Karpas-422 (cell line): ENCODE data around the gene UBB. TPM values are rescaled to one million over a fixed set of nuclear protein-coding genes. Genes with fewer than 3 reads are reported as not detected.
A peak's percentile ranks its signal among the peaks of the same experiment; 100 is the strongest.

Source experiments
- DNase-seq: peaks from one replicate; pipeline ENCODE4 v3.0.0-alpha.2; 2015
- H2AFZ ChIP-seq: fragments of 200-600 bp; sonication (generic); 2 replicates; pipeline ENCODE4 v1.6.1; 2014; ENCODE audit warnings: antibody characterized with exemption, low read length, mixed read lengths
- H3K27ac ChIP-seq: fragments of 200-600 bp; sonication (generic); 2 replicates; pipeline ENCODE4 v1.5.1; 2014; ENCODE audit warnings: mild to moderate bottlenecking, low read length, moderate library complexity
- H3K27me3 ChIP-seq: fragments of 200-600 bp; sonication (generic); 2 replicates; pipeline ENCODE4 v1.6.1; 2014; ENCODE audit warnings: low read length, mixed read lengths
- H3K36me3 ChIP-seq: fragments of 200-600 bp; sonication (generic); 2 replicates; pipeline ENCODE4 v1.6.1; 2014; ENCODE audit warnings: low read length, mixed read lengths; ENCODE audit not compliant: insufficient read depth
- H3K4me1 ChIP-seq: fragments of 200-600 bp; sonication (generic); 2 replicates; pipeline ENCODE4 v1.6.1; 2014; ENCODE audit warnings: mild to moderate bottlenecking, low read length, mixed read lengths
- H3K4me2 ChIP-seq: fragments of 200-600 bp; sonication (generic); 2 replicates; pipeline ENCODE4 v1.6.1; 2014; ENCODE audit warnings: low read length, low read depth, mild to moderate bottlenecking; ENCODE audit not compliant: poor library complexity, severe bottlenecking
- H3K4me3 ChIP-seq: fragments of 200-600 bp; sonication (generic); 2 replicates; pipeline ENCODE4 v1.5.1; 2014; ENCODE audit warnings: mild to moderate bottlenecking, antibody characterized with exemption, low read length, mixed read lengths
- H3K79me2 ChIP-seq: fragments of 200-600 bp; sonication (generic); 2 replicates; pipeline ENCODE4 v1.6.1; 2014; ENCODE audit warnings: mild to moderate bottlenecking, low read length, mixed read lengths
- H3K9ac ChIP-seq: fragments of 200-600 bp; sonication (generic); 2 replicates; pipeline ENCODE4 v1.6.0; 2014; ENCODE audit warnings: low read length
- H3K9me2 ChIP-seq: fragments of 200-600 bp; sonication (generic), shearing (Covaris generic); replicated peaks from 2 replicates; pipeline ENCODE4 v1.6.0; 2014; ENCODE audit warnings: mild to moderate bottlenecking, low read length, moderate library complexity; ENCODE audit not compliant: insufficient read depth
- H3K9me3 ChIP-seq: fragments of 300-700, 200-600 bp; sonication (generic); 2 replicates; pipeline ENCODE4 v1.6.1; 2014; ENCODE audit warnings: low read length, mixed read lengths
- H4K20me1 ChIP-seq: fragments of 200-600 bp; sonication (generic); 2 replicates; pipeline ENCODE4 v1.6.1; 2014; ENCODE audit warnings: mild to moderate bottlenecking, antibody characterized with exemption, low read length, low read depth; ENCODE audit not compliant: insufficient read depth
- total RNA-seq: library from RNA; depleted of rRNA; stranded (reverse); fragments of >200 nt; shearing (Covaris generic); gene quantifications from 2 replicates; pipeline ENCODE4 v1.2.3, GENCODE V29; 2014; ENCODE audit warnings: low replicate concordance

Gene UBB
- total RNA-seq, 1 experiment from 2014 or later, result 1,060 TPM

DNA sequence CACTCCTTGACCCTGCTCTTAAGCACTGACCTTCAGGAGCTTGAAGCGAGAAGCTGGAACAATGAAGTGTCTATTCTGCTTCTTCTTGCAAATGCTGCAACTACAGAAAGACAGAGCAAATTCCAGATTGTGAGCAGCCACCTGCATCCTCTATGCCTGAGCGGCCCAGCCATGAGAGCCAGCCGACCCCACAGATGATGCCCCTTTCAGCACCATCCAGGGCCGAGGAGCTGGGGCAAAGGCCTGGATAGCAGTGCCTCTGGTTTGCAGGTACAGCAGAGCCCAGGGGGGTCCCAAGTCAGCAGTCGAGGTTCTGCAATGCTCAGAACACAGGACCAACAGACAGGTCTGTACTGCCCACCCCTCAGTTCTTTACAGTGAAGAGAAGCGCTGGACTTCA, 32.3 kb upstream of the UBB start:
- Histone ChIP-seq H3K27ac (no peak overlapping the region), H3K4me1 (peaks cover 23% of the 10 kb centered on the region), H3K4me2 (no peak overlapping the region), H3K9me3 (no peaks in the 10 kb centered on the region), H3K9ac (no peak overlapping the region), H3K4me3 (no peak overlapping the region), H3K9me2 (no peaks in the 10 kb centered on the region), H3K36me3 (peaks cover 40% of the 10 kb centered on the region), H3K27me3 (no peaks in the 10 kb centered on the region), H2AFZ (no peak overlapping the region), H4K20me1 (no peaks in the 10 kb centered on the region), H3K79me2 (peaks cover 56% of the 10 kb centered on the region)
- no peak for DNase-seq

DNA sequence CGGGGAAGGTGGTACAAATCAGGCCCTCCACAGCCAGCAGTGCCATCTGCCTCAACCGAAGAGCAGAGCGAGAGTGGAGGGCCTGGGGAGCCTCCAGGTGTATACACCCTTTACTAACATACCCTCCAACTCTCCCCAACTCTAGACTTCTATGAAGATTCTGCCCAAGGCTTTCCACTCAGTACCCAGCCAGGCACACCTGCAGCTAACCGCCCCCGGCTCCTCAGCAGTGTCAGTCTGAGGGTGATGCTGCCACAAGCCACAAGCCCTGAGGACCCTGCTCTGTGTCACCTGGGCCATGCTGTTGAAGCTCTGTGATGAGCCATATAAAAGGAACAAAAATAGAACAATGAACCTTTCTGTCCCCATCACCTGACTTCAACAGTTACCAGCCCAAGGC, 31.5 kb upstream of the UBB start:
- H3K4me2 ChIP-seq, result no peak overlapping the region
- H3K79me2 ChIP-seq, result peaks cover 58% of the 10 kb centered on the region
- no peak overlapping the region for H3K4me3 ChIP-seq
- no peak for DNase-seq
- no peaks in the 10 kb centered on the region for H3K27me3 ChIP-seq
- no peaks in the 10 kb centered on the region for H4K20me1 ChIP-seq
- no peaks in the 10 kb centered on the region for H3K9me3 ChIP-seq
- H3K9ac ChIP-seq, result no peak overlapping the region
- H2AFZ ChIP-seq, result no peak overlapping the region
- H3K9me2 ChIP-seq, result no peaks in the 10 kb centered on the region
- H3K27ac ChIP-seq, result peak overlapping the region; percentile 64
- H3K4me1 ChIP-seq, result peaks cover 25% of the 10 kb centered on the region
- peaks cover 37% of the 10 kb centered on the region for H3K36me3 ChIP-seq

DNA sequence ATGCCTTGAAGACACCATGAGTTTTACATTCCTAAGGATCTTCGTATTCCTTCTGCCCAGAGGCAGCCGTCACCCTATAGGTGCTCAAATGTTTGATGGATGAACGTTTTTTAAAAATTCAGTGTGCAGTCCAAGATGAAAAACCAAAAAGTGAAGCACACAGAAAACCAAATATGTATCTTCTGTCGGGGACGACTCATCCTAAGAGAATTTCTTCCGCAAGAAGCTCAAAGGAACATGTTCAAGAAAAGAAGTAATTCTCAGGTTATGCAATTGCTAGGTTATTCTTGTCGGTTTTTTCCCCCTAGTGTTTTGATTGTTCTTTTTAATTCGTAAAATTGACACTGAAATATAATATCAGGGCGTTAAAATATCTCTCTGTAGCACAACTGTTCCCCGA, 29.1 kb upstream of the UBB start:
- Histone ChIP-seq H3K4me1 (peaks cover 25% of the 10 kb centered on the region), H4K20me1 (no peaks in the 10 kb centered on the region), H3K9me3 (no peaks in the 10 kb centered on the region), H2AFZ (no peak overlapping the region), H3K4me3 (peak overlapping the region; percentile 98), H3K9me2 (no peaks in the 10 kb centered on the region), H3K79me2 (peaks cover 58% of the 10 kb centered on the region), H3K4me2 (peak overlapping the region; percentile 94), H3K27ac (peak overlapping the region; percentile 61), H3K9ac (peak overlapping the region; percentile 98), H3K27me3 (no peaks in the 10 kb centered on the region), H3K36me3 (peaks cover 27% of the 10 kb centered on the region; the same call in 1 of the 2 replicates)
- DNase-seq, result no peak

DNA sequence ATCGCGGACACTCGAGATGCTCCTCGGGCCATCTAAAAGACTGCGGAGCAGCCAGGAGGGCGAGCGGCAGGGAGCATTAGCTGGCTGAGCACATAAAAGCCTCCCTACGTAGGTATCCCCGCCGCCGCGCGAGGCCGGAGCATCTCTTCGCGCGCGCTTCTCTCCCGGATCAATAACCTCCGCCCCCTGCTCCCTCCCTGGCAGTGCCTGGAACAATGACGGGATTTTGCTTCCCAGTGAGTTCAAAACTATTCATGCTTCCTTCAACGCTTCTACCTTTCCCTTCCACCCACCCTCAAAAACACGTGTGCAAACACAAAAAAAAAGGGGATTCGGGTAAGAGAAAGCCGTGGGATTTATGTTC, 28.6 kb upstream of the UBB start:
- Histone ChIP-seq H3K9me3 (no peaks in the 10 kb centered on the region), H2AFZ (0 out of 2 replicates have a peak overlapping the region, but pooled peaks have one; percentile 60), H3K27ac (peak overlapping the region; percentile 61), H3K9ac (peak overlapping the region; percentile 98), H3K4me3 (peak overlapping the region; percentile 98), H4K20me1 (no peaks in the 10 kb centered on the region), H3K27me3 (no peaks in the 10 kb centered on the region), H3K4me1 (peaks cover 25% of the 10 kb centered on the region), H3K36me3 (peaks cover 24% of the 10 kb centered on the region; the same call in 1 of the 2 replicates), H3K79me2 (peaks cover 55% of the 10 kb centered on the region), H3K9me2 (no peaks in the 10 kb centered on the region), H3K4me2 (peak overlapping the region; percentile 94)
- peak; percentile 81 for DNase-seq

DNA sequence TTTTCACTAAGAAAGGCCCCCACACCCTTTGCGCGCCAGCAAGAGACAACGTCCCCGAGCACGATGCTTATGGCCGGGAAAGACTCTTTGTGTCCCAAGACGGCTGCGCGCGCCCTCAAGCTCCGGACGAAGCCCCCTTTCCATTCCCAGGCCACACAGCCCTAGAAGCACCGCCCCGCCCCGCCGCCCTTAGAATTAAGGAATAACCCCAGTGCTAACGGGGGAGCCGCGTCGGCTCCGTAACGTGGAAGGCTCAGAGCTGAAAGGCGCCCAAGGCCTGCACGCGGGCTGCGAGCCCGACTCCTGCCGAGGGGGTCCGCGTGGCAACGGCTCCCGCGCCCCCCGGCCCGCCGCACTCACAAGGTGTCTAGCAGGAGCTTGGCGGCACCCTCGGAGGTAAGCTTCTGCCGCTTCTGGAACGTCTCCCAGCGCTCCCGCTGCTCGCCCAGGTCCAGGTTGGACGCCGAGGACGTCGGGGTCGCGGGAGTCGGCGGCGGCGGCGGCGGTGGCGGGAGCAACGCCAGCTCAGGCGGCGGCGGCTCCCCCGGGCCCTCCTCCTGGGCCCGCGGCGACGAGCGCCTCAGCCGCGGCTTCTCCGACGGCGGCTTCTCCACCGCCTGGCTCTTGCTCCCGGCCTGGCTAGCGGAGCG, 28.1 kb upstream of the UBB start:
- peak overlapping the region; percentile 98 for H3K9ac ChIP-seq
- peak overlapping the region; percentile 98 for H3K4me3 ChIP-seq
- no peaks in the 10 kb centered on the region for H3K9me2 ChIP-seq
- H3K9me3 ChIP-seq, result no peaks in the 10 kb centered on the region
- H4K20me1 ChIP-seq, result no peaks in the 10 kb centered on the region
- H3K27me3 ChIP-seq, result no peaks in the 10 kb centered on the region
- H3K4me2 ChIP-seq, result peak overlapping the region; percentile 94
- H3K27ac ChIP-seq, result peak overlapping the region; percentile 61
- peaks cover 25% of the 10 kb centered on the region for H3K4me1 ChIP-seq
- H2AFZ ChIP-seq, result peak overlapping the region; percentile 60; the same call in 1 of the 2 replicates
- peaks cover 19% of the 10 kb centered on the region; the same call in 1 of the 2 replicates for H3K36me3 ChIP-seq
- DNase-seq, result peak; percentile 79
- peaks cover 51% of the 10 kb centered on the region for H3K79me2 ChIP-seq

DNA sequence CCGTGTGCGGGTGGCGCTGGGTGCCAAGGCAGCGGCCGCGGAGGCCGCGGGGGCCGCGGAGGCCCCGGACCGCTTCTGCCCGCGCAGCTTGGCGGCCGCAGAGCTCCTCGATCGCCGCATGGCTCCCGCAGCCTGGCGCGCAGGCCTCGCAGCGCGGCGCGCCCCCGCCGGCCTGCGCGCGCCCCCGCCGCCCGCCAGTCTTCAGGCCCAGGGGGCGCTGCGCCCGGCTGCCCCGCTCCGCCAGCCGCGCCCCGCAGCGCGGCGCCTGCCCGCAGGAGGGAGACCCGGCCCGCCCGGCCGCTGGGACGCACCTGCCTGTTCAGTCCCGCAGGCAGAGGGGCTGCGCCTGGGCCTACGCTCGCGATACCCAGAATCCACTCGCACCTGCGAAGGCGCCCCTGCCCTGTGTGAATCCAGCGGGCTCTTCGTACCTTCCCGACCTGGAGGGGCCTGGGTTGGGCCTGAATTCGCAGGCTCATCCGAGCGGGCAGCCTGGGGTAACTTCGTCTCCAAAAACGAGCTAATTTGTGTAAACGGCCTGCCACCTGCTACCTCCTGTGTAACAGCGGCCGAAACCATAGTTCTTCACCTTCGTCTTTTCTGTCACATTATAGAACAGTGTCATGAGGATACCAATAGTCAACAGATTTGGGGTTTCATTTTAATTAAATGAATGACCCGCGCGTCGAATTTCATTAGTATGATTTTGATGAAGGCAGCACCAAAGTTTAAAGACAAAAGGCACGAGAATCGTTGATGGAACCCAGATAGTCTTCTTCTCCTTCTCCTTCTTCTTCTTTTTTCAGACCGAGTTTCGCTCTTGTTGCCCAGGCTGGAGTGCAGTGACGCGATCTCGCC, 27.3 kb upstream of the UBB start, which contains the start of gene CENPV:
CENPV (minus strand) TSS at position 153 of the 858 bp plus-strand sequence; CDS start at position 120, 33 bp downstream.
- peak within 1 kb of the TSS; percentile 60; the same call in 1 of the 2 replicates for H2AFZ ChIP-seq
- no peaks in the 10 kb centered on the region for H4K20me1 ChIP-seq
- peaks cover 25% of the 10 kb centered on the region for H3K4me1 ChIP-seq
- no peaks in the 10 kb centered on the region for H3K27me3 ChIP-seq
- no peaks in the 10 kb centered on the region for H3K9me3 ChIP-seq
- peak within 1 kb of the TSS; percentile 61 for H3K27ac ChIP-seq
- peaks cover 14% of the 10 kb centered on the region; the same call in 1 of the 2 replicates for H3K36me3 ChIP-seq
- H3K9me2 ChIP-seq, result no peaks in the 10 kb centered on the region
- H3K79me2 ChIP-seq, result peaks cover 49% of the 10 kb centered on the region
- peak within 1 kb of the TSS; percentile 98 for H3K9ac ChIP-seq
- DNase-seq, result peak; percentile 83
- H3K4me3 ChIP-seq, result peak within 1 kb of the TSS; percentile 98
- peak within 1 kb of the TSS; percentile 94 for H3K4me2 ChIP-seq

DNA sequence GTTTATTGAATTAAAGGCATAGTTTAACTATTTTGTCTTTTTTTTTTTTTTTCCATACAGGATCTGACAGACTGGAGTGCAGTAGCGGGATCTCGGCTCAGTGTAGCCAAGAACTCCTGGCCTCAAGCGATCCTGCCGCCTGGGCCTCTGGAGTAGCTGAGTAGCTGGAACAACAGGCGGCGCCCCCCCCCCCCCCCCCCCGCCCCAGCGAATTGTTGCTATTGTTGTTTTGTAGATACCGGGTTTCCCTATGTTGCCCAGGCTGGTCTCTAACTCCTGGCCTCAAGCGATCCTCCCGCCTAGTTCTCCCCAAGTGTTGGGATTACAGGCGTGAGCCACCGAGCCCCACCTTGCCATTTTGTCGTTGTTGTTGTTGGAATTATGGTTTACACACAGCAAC, 26.3 kb upstream of the UBB start:
- Histone ChIP-seq H3K9me2 (no peaks in the 10 kb centered on the region), H2AFZ (no peak overlapping the region), H4K20me1 (no peaks in the 10 kb centered on the region), H3K4me3 (no peak overlapping the region), H3K27ac (no peak overlapping the region), H3K36me3 (peaks cover 5% of the 10 kb centered on the region; the same call in 1 of the 2 replicates), H3K4me2 (no peak overlapping the region), H3K4me1 (peaks cover 25% of the 10 kb centered on the region), H3K9ac (no peak overlapping the region), H3K27me3 (no peaks in the 10 kb centered on the region), H3K79me2 (peaks cover 39% of the 10 kb centered on the region), H3K9me3 (no peaks in the 10 kb centered on the region)
- no peak for DNase-seq

DNA sequence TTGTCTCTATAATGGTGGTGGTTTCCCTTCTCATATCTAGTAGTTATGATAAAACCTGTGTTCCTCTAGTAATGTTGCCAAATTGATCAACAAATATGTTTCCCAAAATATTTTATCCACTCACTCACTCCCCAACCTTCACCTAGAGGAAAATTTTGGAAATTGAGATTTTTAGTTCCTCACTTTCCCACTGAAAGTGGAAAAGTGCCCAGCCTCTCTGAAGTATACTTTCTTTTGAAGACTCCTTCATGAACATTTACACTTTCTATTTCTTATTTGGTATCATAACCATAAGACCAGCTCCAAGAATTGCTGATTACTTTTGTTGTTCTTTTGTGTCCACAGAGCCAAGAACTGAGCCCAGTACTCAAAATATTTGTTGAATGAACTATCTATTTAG, 22.5 kb upstream of the UBB start:
- H3K4me2 ChIP-seq, result no peak overlapping the region
- H3K4me1 ChIP-seq, result peaks cover 3% of the 10 kb centered on the region; the same call in 1 of the 2 replicates
- no peaks in the 10 kb centered on the region for H4K20me1 ChIP-seq
- DNase-seq, result no peak
- H3K79me2 ChIP-seq, result peaks cover 3% of the 10 kb centered on the region; the same call in 1 of the 2 replicates
- no peak overlapping the region for H3K4me3 ChIP-seq
- no peaks in the 10 kb centered on the region for H3K27me3 ChIP-seq
- no peaks in the 10 kb centered on the region for H3K9me3 ChIP-seq
- no peaks in the 10 kb centered on the region for H3K9me2 ChIP-seq
- H2AFZ ChIP-seq, result no peak overlapping the region
- no peaks in the 10 kb centered on the region for H3K36me3 ChIP-seq
- H3K9ac ChIP-seq, result no peak overlapping the region
- no peak overlapping the region for H3K27ac ChIP-seq
